HepG2 (cell line): Measurements from ENCODE around the gene GOLGA8B. TPM values are rescaled to one million over a fixed set of nuclear protein-coding genes. Genes with fewer than 3 reads are reported as not detected.

ENCODE experiments used
- CEBPG ChIP-seq: IDR thresholded peaks from 2 replicates; pipeline ENCODE4 v1.6.1; 2016
- FOXC1 ChIP-seq: sonication (generic); formaldehyde crosslinking; IDR thresholded peaks from 2 replicates; pipeline ENCODE4 v1.8.0; 2022; ENCODE audit warnings: mild to moderate bottlenecking, missing genetic modification reagents, borderline replicate concordance
- FOXM1 ChIP-seq: sonication (generic); formaldehyde crosslinking; IDR thresholded peaks from 2 replicates; pipeline ENCODE4 v1.5.0; 2020; ENCODE audit warnings: missing genetic modification reagents
- GLI4 ChIP-seq: sonication (generic); formaldehyde crosslinking; IDR thresholded peaks from 2 replicates; pipeline ENCODE4 v1.5.1; 2020; ENCODE audit warnings: missing genetic modification reagents, mild to moderate bottlenecking, moderate library complexity, borderline replicate concordance
- KDM6A ChIP-seq: IDR thresholded peaks from 2 replicates; pipeline ENCODE4 v1.6.1; 2016; ENCODE audit warnings: low read depth
- MAZ ChIP-seq, 2 experiments: sonication (generic) in 1 of 2; formaldehyde crosslinking in 1 of 2; IDR thresholded peaks; 2 replicates each; pipeline versions ENCODE4 v1.5.0 to v1.6.1; 2012 to 2020; ENCODE audit warnings: low read depth in 2 of 2, mild to moderate bottlenecking in 2 of 2, borderline replicate concordance in 1 of 2, improper control_type of control experiment in 1 of 2, low read length in 1 of 2, missing genetic modification reagents in 1 of 2, moderate library complexity in 1 of 2
- MED8 ChIP-seq: sonication (generic); formaldehyde crosslinking; IDR thresholded peaks from 2 replicates; pipeline ENCODE4 v1.8.1; 2023; ENCODE audit warnings: mild to moderate bottlenecking, missing genetic modification reagents; ENCODE audit not compliant: insufficient replicate concordance
- MTF2 ChIP-seq: sonication (generic); formaldehyde crosslinking; IDR thresholded peaks from 2 replicates; pipeline ENCODE4 v1.5.0; 2020; ENCODE audit warnings: missing genetic modification reagents, borderline replicate concordance
- NFE2 ChIP-seq: sonication (generic); formaldehyde crosslinking; IDR thresholded peaks from 2 replicates; pipeline ENCODE4 v1.4.0; 2020; ENCODE audit warnings: missing genetic modification reagents
- PPARG ChIP-seq: conservative IDR thresholded peaks from 2 replicates; pipeline ENCODE4 v1.6.1; 2016; ENCODE audit warnings: missing biosample characterization, missing genetic modification reagents
- PRMT3 ChIP-seq: sonication (generic); formaldehyde crosslinking; IDR thresholded peaks from 2 replicates; pipeline ENCODE4 v1.8.1; 2022; ENCODE audit warnings: low read depth, mild to moderate bottlenecking, moderate library complexity, missing genetic modification reagents, borderline replicate concordance
- ZBED4 ChIP-seq: sonication (generic); formaldehyde crosslinking; IDR thresholded peaks from 2 replicates; pipeline ENCODE4 v1.4.0; 2020; ENCODE audit warnings: missing genetic modification reagents, borderline replicate concordance
- ZBTB46 ChIP-seq: sonication (generic); formaldehyde crosslinking; IDR thresholded peaks from 2 replicates; pipeline ENCODE4 v1.4.0; 2020; ENCODE audit warnings: mild to moderate bottlenecking, missing genetic modification reagents, borderline replicate concordance
- ZFY ChIP-seq: sonication (generic); formaldehyde crosslinking; IDR thresholded peaks from 2 replicates; pipeline ENCODE4 v1.4.0; 2020; ENCODE audit warnings: missing genetic modification reagents
- ZNF235 ChIP-seq: sonication (generic); formaldehyde crosslinking; IDR thresholded peaks from 2 replicates; pipeline ENCODE4 v1.8.1; 2023; ENCODE audit warnings: mild to moderate bottlenecking, missing genetic modification reagents, borderline replicate concordance
- polyA plus RNA-seq, 8 experiments: library from polyadenylated mRNA; depleted of rRNA in 3 of 8; stranded (reverse) in 7 of 8; unstranded in 1 of 8; fragments of >200 nt; fragmentation: Illumina TruSeq in 4 of 8; extraction: Trizol in 4 of 8; gene quantifications; 2 replicates each; pipeline versions ENCODE4 v1.2.1 to v1.2.3, GENCODE V29; 2011 to 2016; ENCODE audit warnings: low read depth in 4 of 8, missing spikeins in 1 of 8, mixed read lengths in 1 of 8; ENCODE audit not compliant: insufficient read depth in 1 of 8
- total RNA-seq, 5 experiments: library from RNA; depleted of rRNA; stranded (reverse); fragments of >200 nt; fragmentation: Illumina TruSeq; extraction: Trizol; gene quantifications; 2 replicates each; pipeline ENCODE4 v1.2.3, GENCODE V29; 2016; ENCODE audit warnings: low read depth in 1 of 5
- TF ChIP-seq, protein P1 (sequence below): sonication (generic); formaldehyde crosslinking; IDR thresholded peaks from 2 replicates; pipeline ENCODE4 v1.4.0; 2020; ENCODE audit warnings: missing genetic modification reagents
- TF ChIP-seq, protein P2 (sequence below): sonication (generic); formaldehyde crosslinking; IDR thresholded peaks from 2 replicates; pipeline ENCODE4 v1.4.0; 2020; ENCODE audit warnings: missing genetic modification reagents, borderline replicate concordance

Gene GOLGA8B
- total and polyA plus RNA-seq, 2 of the 13 experiments (the other 11 are each of a cell fraction or from before 2014, with no cell fraction given) = 38.8 to 89.0 TPM

DNA sequence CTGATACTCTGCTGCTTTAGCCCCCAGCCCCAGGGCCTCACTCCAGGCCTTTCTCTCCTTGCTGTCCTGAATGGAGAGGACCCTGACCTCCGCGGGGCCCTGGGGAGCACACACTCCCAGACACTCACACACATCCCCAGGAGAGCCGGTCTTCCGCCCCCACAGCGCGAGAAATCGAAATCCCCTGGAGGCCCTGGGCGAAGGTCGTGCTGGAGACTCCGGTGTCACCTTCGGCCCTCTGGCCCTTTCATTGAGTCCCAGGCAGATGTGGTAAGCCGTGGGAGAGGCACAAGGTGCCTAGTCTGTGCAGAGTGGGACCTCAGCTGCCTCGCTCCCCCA, 848 bp upstream of the GOLGA8B start (continued):
- TF ChIP-seq FOXC1 (CRISPR knock-in tag) = no peak
- no peak for TF ChIP-seq KDM6A (CRISPR knock-in tag)
- TF ChIP-seq, protein P1, sequence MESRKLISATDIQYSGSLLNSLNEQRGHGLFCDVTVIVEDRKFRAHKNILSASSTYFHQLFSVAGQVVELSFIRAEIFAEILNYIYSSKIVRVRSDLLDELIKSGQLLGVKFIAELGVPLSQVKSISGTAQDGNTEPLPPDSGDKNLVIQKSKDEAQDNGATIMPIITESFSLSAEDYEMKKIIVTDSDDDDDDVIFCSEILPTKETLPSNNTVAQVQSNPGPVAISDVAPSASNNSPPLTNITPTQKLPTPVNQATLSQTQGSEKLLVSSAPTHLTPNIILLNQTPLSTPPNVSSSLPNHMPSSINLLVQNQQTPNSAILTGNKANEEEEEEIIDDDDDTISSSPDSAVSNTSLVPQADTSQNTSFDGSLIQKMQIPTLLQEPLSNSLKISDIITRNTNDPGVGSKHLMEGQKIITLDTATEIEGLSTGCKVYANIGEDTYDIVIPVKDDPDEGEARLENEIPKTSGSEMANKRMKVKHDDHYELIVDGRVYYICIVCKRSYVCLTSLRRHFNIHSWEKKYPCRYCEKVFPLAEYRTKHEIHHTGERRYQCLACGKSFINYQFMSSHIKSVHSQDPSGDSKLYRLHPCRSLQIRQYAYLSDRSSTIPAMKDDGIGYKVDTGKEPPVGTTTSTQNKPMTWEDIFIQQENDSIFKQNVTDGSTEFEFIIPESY = no peak
- no peak for TF ChIP-seq ZBED4 (CRISPR knock-in tag)
- TF ChIP-seq ZNF235 (CRISPR knock-in tag) = no peak
- no peak for TF ChIP-seq NFE2 (CRISPR knock-in tag)
- no peak for TF ChIP-seq CEBPG
- no peak for TF ChIP-seq MED8
- no peak for TF ChIP-seq FOXM1 (CRISPR knock-in tag)
- TF ChIP-seq GLI4 (CRISPR knock-in tag) = no peak
- 0 out of 2 replicates have a peak, but pooled peaks have one; percentile 45 for TF ChIP-seq ZFY
- TF ChIP-seq ZBTB46 (CRISPR knock-in tag) = no peak
- no peak for TF ChIP-seq PRMT3 (CRISPR knock-in tag)
- TF ChIP-seq PPARG = no peak
- TF ChIP-seq, protein P2, sequence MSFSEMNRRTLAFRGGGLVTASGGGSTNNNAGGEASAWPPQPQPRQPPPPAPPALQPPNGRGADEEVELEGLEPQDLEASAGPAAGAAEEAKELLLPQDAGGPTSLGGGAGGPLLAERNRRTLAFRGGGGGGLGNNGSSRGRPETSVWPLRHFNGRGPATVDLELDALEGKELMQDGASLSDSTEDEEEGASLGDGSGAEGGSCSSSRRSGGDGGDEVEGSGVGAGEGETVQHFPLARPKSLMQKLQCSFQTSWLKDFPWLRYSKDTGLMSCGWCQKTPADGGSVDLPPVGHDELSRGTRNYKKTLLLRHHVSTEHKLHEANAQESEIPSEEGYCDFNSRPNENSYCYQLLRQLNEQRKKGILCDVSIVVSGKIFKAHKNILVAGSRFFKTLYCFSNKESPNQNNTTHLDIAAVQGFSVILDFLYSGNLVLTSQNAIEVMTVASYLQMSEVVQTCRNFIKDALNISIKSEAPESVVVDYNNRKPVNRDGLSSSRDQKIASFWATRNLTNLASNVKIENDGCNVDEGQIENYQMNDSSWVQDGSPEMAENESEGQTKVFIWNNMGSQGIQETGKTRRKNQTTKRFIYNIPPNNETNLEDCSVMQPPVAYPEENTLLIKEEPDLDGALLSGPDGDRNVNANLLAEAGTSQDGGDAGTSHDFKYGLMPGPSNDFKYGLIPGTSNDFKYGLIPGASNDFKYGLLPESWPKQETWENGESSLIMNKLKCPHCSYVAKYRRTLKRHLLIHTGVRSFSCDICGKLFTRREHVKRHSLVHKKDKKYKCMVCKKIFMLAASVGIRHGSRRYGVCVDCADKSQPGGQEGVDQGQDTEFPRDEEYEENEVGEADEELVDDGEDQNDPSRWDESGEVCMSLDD (CRISPR knock-in tag) = peak; percentile 4; the same call in 1 of the 2 replicates
- TF ChIP-seq MAZ (IDR thresholded peaks at IDR 0.05; ENCODE audit: borderline replicate concordance, low read depth, low read length) = no peak
- TF ChIP-seq MAZ (CRISPR knock-in tag; IDR thresholded peaks at IDR 0.05; ENCODE audit: low read depth) = no peak
- TF ChIP-seq MTF2 (CRISPR knock-in tag) = no peak
